ENCODE results near the gene ICE1. TPM values are rescaled to one million over a fixed set of nuclear protein-coding genes. Genes with fewer than 3 reads are reported as not detected.
"Not testable (repeated sequence)": the region's sequence is repeated elsewhere in the genome, so short reads cannot be mapped to it uniquely, and the experiment has no call there.

The ICE1 gene
- total and polyA plus RNA-seq, 4 donors = 4.1 to 18.8 (median 9.5) TPM

DNA sequence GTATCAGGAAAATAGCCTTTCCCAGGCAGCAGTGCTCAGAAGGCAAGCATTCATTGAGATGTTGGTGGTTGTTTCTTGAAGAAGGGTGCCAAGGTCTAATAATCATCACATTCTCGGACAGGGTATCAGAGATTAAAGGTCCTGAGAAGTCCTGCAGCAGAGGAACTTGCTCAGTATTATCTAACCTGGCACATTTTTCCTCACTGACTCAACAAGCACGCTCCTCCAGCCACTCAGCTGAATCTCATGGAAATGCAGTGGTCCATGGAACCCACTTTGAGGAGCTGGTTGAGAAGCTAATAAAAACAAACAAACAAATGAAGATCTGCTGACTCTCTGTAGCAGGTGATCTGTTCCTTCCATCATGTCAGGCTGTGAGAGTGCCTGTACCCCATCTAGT is 35.3 kb upstream of the ICE1 start (continued):
- TF ChIP-seq, protein P1, sequence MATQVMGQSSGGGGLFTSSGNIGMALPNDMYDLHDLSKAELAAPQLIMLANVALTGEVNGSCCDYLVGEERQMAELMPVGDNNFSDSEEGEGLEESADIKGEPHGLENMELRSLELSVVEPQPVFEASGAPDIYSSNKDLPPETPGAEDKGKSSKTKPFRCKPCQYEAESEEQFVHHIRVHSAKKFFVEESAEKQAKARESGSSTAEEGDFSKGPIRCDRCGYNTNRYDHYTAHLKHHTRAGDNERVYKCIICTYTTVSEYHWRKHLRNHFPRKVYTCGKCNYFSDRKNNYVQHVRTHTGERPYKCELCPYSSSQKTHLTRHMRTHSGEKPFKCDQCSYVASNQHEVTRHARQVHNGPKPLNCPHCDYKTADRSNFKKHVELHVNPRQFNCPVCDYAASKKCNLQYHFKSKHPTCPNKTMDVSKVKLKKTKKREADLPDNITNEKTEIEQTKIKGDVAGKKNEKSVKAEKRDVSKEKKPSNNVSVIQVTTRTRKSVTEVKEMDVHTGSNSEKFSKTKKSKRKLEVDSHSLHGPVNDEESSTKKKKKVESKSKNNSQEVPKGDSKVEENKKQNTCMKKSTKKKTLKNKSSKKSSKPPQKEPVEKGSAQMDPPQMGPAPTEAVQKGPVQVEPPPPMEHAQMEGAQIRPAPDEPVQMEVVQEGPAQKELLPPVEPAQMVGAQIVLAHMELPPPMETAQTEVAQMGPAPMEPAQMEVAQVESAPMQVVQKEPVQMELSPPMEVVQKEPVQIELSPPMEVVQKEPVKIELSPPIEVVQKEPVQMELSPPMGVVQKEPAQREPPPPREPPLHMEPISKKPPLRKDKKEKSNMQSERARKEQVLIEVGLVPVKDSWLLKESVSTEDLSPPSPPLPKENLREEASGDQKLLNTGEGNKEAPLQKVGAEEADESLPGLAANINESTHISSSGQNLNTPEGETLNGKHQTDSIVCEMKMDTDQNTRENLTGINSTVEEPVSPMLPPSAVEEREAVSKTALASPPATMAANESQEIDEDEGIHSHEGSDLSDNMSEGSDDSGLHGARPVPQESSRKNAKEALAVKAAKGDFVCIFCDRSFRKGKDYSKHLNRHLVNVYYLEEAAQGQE (IDR thresholded peaks at IDR 0.05) = no peak
- no peak for TF ChIP-seq TAF1 (conservative IDR thresholded peaks at IDR 0.05)
- no peak for TF ChIP-seq GABPA (IDR thresholded peaks at IDR 0.05 in 1 of 2, conservative IDR thresholded peaks at IDR 0.05 in 1 of 2)
- TF ChIP-seq FOXA2 (IDR thresholded peaks at IDR 0.05) = no peak
- no peak for TF ChIP-seq FOXA1 (IDR thresholded peaks at IDR 0.05)

DNA sequence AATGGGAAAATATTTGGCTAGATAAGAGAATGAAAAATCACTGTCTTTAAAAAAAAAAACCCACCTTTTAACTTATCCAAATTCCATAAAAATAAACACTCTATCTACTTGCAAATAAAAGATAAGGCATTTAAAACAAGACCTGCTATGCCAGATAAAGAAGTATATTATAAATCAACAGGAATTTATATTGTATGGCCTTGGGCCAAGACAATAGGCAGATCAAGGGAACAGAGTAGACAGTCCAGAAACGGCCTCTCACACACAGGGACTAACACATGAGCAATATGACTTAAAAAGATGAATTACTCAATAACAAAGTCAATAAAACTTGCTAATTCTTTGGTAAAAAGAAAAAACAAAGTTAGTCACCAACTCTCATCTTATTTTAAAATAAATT is 34.7 kb upstream of the ICE1 start:
- Histone ChIP-seq H3K27ac (ENCODE audit: low read depth in 1 of 2, low read length in 2 of 2) (no peak overlapping the region), H3K36me3 (ENCODE audit: control insufficient read depth in 4 of 4, insufficient read depth in 3 of 4, low read depth in 1 of 4, low read length in 3 of 4) (no peaks in the 10 kb centered on the region), H3K4me1 (ENCODE audit: control insufficient read depth in 4 of 4, insufficient read depth in 4 of 4, low read length in 3 of 4) (no peaks in the 10 kb centered on the region), H3K9me3 (ENCODE audit: control insufficient read depth in 4 of 4, low read length in 3 of 4) (no peaks in the 10 kb centered on the region), H3K9ac (ENCODE audit: low read depth in 1 of 2, low read length in 2 of 2) (no peak overlapping the region), H3K27me3 (ENCODE audit: control insufficient read depth in 4 of 4, insufficient read depth in 4 of 4, low read length in 3 of 4) (no peaks in the 10 kb centered on the region), H3K4me3 (ENCODE audit: low read depth in 1 of 3, low read length in 3 of 3) (no peak overlapping the region)
- 36% methylated on average over 1 of the region's 1 CpG for WGBS
- DNase-seq (ENCODE audit: low spot score) = no peak
- no peak for TF ChIP-seq FOXA2 (IDR thresholded peaks at IDR 0.05)
- TF ChIP-seq EGR1 (IDR thresholded peaks at IDR 0.05; ENCODE audit: low read depth in 2 of 2) = no peak
- TF ChIP-seq FOXA1 (IDR thresholded peaks at IDR 0.05) = no peak
- no peak for TF ChIP-seq GABPA (IDR thresholded peaks at IDR 0.05 in 1 of 2, conservative IDR thresholded peaks at IDR 0.05 in 1 of 2)
- TF ChIP-seq, protein P2, sequence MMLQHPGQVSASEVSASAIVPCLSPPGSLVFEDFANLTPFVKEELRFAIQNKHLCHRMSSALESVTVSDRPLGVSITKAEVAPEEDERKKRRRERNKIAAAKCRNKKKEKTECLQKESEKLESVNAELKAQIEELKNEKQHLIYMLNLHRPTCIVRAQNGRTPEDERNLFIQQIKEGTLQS (IDR thresholded peaks at IDR 0.05) = no peak
- TF ChIP-seq JUND (IDR thresholded peaks at IDR 0.05) = no peak
- TF ChIP-seq, protein P3, sequence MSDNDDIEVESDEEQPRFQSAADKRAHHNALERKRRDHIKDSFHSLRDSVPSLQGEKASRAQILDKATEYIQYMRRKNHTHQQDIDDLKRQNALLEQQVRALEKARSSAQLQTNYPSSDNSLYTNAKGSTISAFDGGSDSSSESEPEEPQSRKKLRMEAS (IDR thresholded peaks at IDR 0.05) = no peak
- TF ChIP-seq RXRA (IDR thresholded peaks at IDR 0.05) = no peak
- TF ChIP-seq, protein P4, sequence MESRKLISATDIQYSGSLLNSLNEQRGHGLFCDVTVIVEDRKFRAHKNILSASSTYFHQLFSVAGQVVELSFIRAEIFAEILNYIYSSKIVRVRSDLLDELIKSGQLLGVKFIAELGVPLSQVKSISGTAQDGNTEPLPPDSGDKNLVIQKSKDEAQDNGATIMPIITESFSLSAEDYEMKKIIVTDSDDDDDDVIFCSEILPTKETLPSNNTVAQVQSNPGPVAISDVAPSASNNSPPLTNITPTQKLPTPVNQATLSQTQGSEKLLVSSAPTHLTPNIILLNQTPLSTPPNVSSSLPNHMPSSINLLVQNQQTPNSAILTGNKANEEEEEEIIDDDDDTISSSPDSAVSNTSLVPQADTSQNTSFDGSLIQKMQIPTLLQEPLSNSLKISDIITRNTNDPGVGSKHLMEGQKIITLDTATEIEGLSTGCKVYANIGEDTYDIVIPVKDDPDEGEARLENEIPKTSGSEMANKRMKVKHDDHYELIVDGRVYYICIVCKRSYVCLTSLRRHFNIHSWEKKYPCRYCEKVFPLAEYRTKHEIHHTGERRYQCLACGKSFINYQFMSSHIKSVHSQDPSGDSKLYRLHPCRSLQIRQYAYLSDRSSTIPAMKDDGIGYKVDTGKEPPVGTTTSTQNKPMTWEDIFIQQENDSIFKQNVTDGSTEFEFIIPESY (IDR thresholded peaks at IDR 0.05) = no peak
- TF ChIP-seq TAF1 (conservative IDR thresholded peaks at IDR 0.05) = no peak

DNA sequence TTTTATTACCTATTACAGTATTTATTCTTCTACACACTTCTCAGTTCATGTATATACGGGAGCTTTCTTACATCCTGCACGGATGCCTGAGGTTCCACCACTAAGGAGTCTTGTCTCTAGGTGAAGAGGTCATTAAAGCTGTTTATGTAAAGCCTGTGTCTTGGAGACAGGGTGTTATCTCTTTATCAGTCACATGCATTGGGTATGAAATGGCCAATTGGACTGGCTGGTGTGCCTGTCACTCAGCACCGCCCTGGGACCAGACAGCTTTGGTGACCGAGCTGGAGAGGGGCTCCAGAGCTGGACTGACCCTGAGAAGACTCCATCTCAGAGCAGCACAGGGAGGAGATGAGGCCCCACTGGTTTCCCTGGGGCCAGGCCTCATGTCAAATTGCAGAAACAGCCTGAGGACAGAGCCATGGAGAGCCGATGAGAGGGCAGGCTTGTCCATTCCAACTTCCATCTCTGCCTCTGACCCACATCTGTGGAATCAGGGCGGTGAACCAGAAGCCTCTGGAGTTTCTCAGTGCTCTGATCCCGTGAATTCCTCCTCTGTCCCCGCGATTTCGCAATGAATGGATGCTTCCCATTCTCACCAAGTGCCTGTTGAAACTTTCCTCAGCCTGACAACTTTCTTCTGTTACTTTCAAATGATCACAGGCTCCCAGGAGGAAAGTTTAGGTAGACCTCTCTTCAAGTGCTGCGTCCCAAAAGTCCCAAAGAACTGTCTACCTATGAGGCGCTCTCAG is 32.2 kb upstream of the ICE1 start:
- H3K9ac ChIP-seq (ENCODE audit: low read depth in 1 of 2, low read length in 2 of 2); H3K4me1 ChIP-seq (ENCODE audit: control insufficient read depth in 4 of 4, insufficient read depth in 4 of 4, low read length in 3 of 4): not testable (repeated sequence)

DNA sequence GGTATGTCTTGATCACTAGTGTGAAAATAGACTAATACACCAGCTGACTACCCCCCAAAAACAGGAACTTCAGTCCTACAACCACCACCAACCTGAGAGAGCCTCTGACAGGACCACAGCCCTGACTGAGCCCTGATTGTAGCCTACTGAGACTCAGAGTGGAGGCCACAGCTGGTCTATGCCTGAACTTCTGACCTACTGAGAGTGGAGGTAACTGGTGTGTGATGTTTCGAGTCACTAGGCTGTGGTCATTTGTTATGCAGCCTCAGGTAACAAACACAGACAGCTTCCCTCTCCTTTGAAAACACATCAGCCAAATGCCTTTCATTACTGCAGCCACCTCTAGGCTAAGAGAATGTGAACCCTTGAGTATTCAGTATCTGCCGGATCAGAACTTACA is 30.0 kb upstream of the ICE1 start:
- not testable (repeated sequence) for H3K9me3 ChIP-seq (ENCODE audit: control insufficient read depth in 4 of 4, low read length in 3 of 4); H3K9ac ChIP-seq (ENCODE audit: low read depth in 1 of 2, low read length in 2 of 2); H3K27ac ChIP-seq (ENCODE audit: low read depth in 1 of 2, low read length in 2 of 2); H3K27me3 ChIP-seq (ENCODE audit: control insufficient read depth in 4 of 4, insufficient read depth in 4 of 4, low read length in 3 of 4); H3K36me3 ChIP-seq (ENCODE audit: control insufficient read depth in 4 of 4, insufficient read depth in 3 of 4, low read depth in 1 of 4, low read length in 3 of 4); H3K4me1 ChIP-seq (ENCODE audit: control insufficient read depth in 4 of 4, insufficient read depth in 4 of 4, low read length in 3 of 4); DNase-seq (ENCODE audit: low spot score); H3K4me3 ChIP-seq (ENCODE audit: low read depth in 1 of 3, low read length in 3 of 3)
- 94% methylated on average over 2 of the region's 2 CpGs for WGBS

More for the DNA sequence above, 32.2 kb upstream of the ICE1 start:
- WGBS = 90% methylated on average over 12 of the region's 12 CpGs
- DNase-seq (ENCODE audit: low spot score); H3K27me3 ChIP-seq (ENCODE audit: control insufficient read depth in 4 of 4, insufficient read depth in 4 of 4, low read length in 3 of 4); H3K9me3 ChIP-seq (ENCODE audit: control insufficient read depth in 4 of 4, low read length in 3 of 4); H3K27ac ChIP-seq (ENCODE audit: low read depth in 1 of 2, low read length in 2 of 2); H3K4me3 ChIP-seq (ENCODE audit: low read depth in 1 of 3, low read length in 3 of 3); H3K36me3 ChIP-seq (ENCODE audit: control insufficient read depth in 4 of 4, insufficient read depth in 3 of 4, low read depth in 1 of 4, low read length in 3 of 4): not testable (repeated sequence)
